H1 (cell line): ENCODE data around the gene MBNL2. TPM values are rescaled to one million over a fixed set of nuclear protein-coding genes. Genes with fewer than 3 reads are reported as not detected.

Experiments
- BCL11A ChIP-seq, 2 experiments: IDR thresholded peaks; one replicate each; pipeline ENCODE4 v1.6.1; 2011; ENCODE audit warnings: low read depth in 2 of 2, low read length in 2 of 2, mild to moderate bottlenecking in 2 of 2
- CHD7 ChIP-seq: fragments of 300-600 bp; sonication (generic); IDR thresholded peaks from 2 replicates; pipeline ENCODE4 v1.7.1; 2012; ENCODE audit warnings: low read length, moderate library complexity, mild to moderate bottlenecking, inconsistent platforms; ENCODE audit not compliant: insufficient replicate concordance
- CREB1 ChIP-seq: IDR thresholded peaks from 2 replicates; pipeline ENCODE4 v1.6.1; 2012; ENCODE audit warnings: inconsistent platforms
- FOSL1 ChIP-seq: IDR thresholded peaks from 2 replicates; pipeline ENCODE4 v1.6.1; 2011; ENCODE audit warnings: mild to moderate bottlenecking, low read depth, low read length, moderate library complexity; ENCODE audit not compliant: insufficient read depth
- GTF2F1 ChIP-seq: IDR thresholded peaks from 2 replicates; pipeline ENCODE4 v1.6.1; 2012; ENCODE audit warnings: low read depth, low read length, improper control_type of control experiment, borderline replicate concordance
- HDAC6 ChIP-seq: IDR thresholded peaks from one replicate; pipeline ENCODE4 v1.7.1; 2012; ENCODE audit warnings: low read depth, mild to moderate bottlenecking, inconsistent platforms, low read length, moderate library complexity
- NRF1 ChIP-seq: IDR thresholded peaks from 2 replicates; pipeline ENCODE4 v1.6.1; 2011; ENCODE audit warnings: mild to moderate bottlenecking, low read depth, low read length, improper control_type of control experiment
- RBBP5 ChIP-seq: IDR thresholded peaks from 2 replicates; pipeline ENCODE4 v1.7.1; 2012; ENCODE audit warnings: low read depth, mild to moderate bottlenecking, inconsistent platforms, low read length, moderate library complexity, borderline replicate concordance
- RNF2 ChIP-seq: fragments of 200-900, 300-1000 bp; sonication (generic); IDR thresholded peaks from 2 replicates; pipeline ENCODE4 v1.7.1; 2016; ENCODE audit warnings: borderline replicate concordance, low read depth, mild to moderate bottlenecking, antibody characterized with exemption, low read length; ENCODE audit not compliant: poor library complexity, severe bottlenecking; ENCODE audit errors: missing control alignments
- SUZ12 ChIP-seq: fragments of 200-600 bp; sonication (generic); IDR thresholded peaks from 2 replicates; pipeline ENCODE4 v1.6.1; 2012; ENCODE audit warnings: mild to moderate bottlenecking, inconsistent platforms, low read length, moderate library complexity, mixed read lengths
- TAF1 ChIP-seq: IDR thresholded peaks from 2 replicates; pipeline ENCODE4 v1.6.1; 2011; ENCODE audit warnings: mild to moderate bottlenecking, low read depth, low read length
- TEAD4 ChIP-seq: IDR thresholded peaks from 2 replicates; pipeline ENCODE4 v1.6.1; 2012; ENCODE audit warnings: low read depth, low read length, inconsistent platforms, mixed read lengths
- polyA plus RNA-seq, 7 experiments: library from polyadenylated mRNA; depleted of rRNA in 3 of 7; stranded (reverse) in 5 of 7; unstranded in 2 of 7; fragments of >200 nt in 5 of 7; fragments of 200-250 nt in 2 of 7; gene quantifications; 1 replicate in 5 of 7; 2 replicates in 1 of 7; 4 replicates in 1 of 7; pipeline versions ENCODE4 v1.2.1 to v1.2.3, GENCODE V29; 2011 to 2013; ENCODE audit warnings: missing spikeins in 2 of 7, mixed read lengths in 2 of 7
- total RNA-seq: library from RNA; stranded (reverse); fragmentation: NEBNext Ultra II Directional; extraction: Animal tissue kit (Norgen Biotek cat#: 25700); gene quantifications from 2 replicates; pipeline ENCODE4 v1.2.1, GENCODE V29; 2021

Gene MBNL2
- total and polyA plus RNA-seq, 2 of the 8 experiments (the other 6 are each of a cell fraction or from before 2014, with no cell fraction given), result 1.0 to 2.6 TPM

GRCh38 chr13:97234742-97235141, 12.6 kb downstream of the MBNL2 start (continued):
- TF ChIP-seq CHD7 (no peak), FOSL1 (no peak), SUZ12 (no peak), BCL11A (IDR thresholded peaks at IDR 0.05; ENCODE audit: low read depth in 2 of 2, low read length in 2 of 2) (no peak), RBBP5 (no peak), TEAD4 (no peak), NRF1 (no peak), HDAC6 (no peak), TAF1 (no peak), CREB1 (no peak), GTF2F1 (no peak), RNF2 (no peak)
